Endothelial cell of umbilical vein (primary cell): ENCODE results near the gene TTC33. TPM values are rescaled to one million over a fixed set of nuclear protein-coding genes. Genes with fewer than 3 reads are reported as not detected.

Source experiments
- BruUV-seq: library from RNA; stranded (reverse); fragments of 400-500 nt; replicated peaks from 2 replicates; lab custom pipeline; 2021; lab: Mats Ljungman, UMichigan
- CTCF ChIA-PET: fragments of 300-600, 350-600 bp; sonication (Branson Sonifier 250); formaldehyde crosslinking; loops from one replicate; lab custom pipeline; 2021; ENCODE audit warnings: antibody characterized with exemption, inconsistent platforms; lab: Charles Lee
- POLR2A ChIA-PET: fragments of 300-600, 350-600 bp; sonication (Branson Sonifier 250); formaldehyde crosslinking; loops from one replicate; lab custom pipeline; 2021; ENCODE audit warnings: antibody characterized with exemption, inconsistent platforms; lab: Charles Lee
- DNase-seq: peaks from one replicate; pipeline ENCODE4 v3.0.0-alpha.2; 2011; ENCODE audit warnings: low read depth, low spot score
- FAIRE-seq: peaks from 2 replicates; lab custom pipeline; 2011; peaks lifted over from hg19 to GRCh38; lab: Jason Lieb, UNC
- H2AFZ ChIP-seq: 2 replicates; pipeline ENCODE4 v1.6.0; 2012; ENCODE audit warnings: low read depth, low read length, control low read depth, inconsistent platforms
- H3K27ac ChIP-seq: 2 replicates; pipeline ENCODE4 v1.5.1; 2011; ENCODE audit warnings: low read depth, mild to moderate bottlenecking, control low read depth, low read length, moderate library complexity; ENCODE audit not compliant: insufficient read depth
- H3K27me3 ChIP-seq, 2 experiments: 2 replicates each; pipeline versions ENCODE4 v1.6.0 to v1.6.1; 2011; ENCODE audit warnings: low read length in 2 of 2, mixed read lengths in 1 of 2; ENCODE audit not compliant: control insufficient read depth in 2 of 2, insufficient read depth in 2 of 2
- H3K36me3 ChIP-seq, 2 experiments: 2 replicates in 1 of 2; 3 replicates in 1 of 2; pipeline ENCODE4 v1.5.1; 2011; ENCODE audit warnings: low read length in 2 of 2, mild to moderate bottlenecking in 1 of 2, moderate library complexity in 1 of 2; ENCODE audit not compliant: control insufficient read depth in 2 of 2, insufficient read depth in 2 of 2; ENCODE audit errors: extremely low read depth in 1 of 2
- H3K4me1 ChIP-seq: 3 replicates; pipeline ENCODE4 v1.5.1; 2011; ENCODE audit warnings: mild to moderate bottlenecking, low read length; ENCODE audit not compliant: control insufficient read depth, insufficient read depth; ENCODE audit errors: extremely low read depth
- H3K4me2 ChIP-seq: 2 replicates; pipeline ENCODE4 v1.6.1; 2011; ENCODE audit warnings: low read length, control low read depth, mixed read lengths; ENCODE audit not compliant: insufficient read depth
- H3K4me3 ChIP-seq, 3 experiments: fragments of 200-600 bp in 1 of 3; sonication (generic), shearing (Covaris generic) in 1 of 3; replicated peaks in 1 of 3; 2 replicates each; pipeline ENCODE4 v1.5.1; 2011 to 2016; ENCODE audit warnings: control low read depth in 3 of 3, low read length in 3 of 3, mild to moderate bottlenecking in 2 of 3, inconsistent platforms in 1 of 3, low read depth in 1 of 3, moderate library complexity in 1 of 3; ENCODE audit not compliant: insufficient read depth in 1 of 3
- H3K79me2 ChIP-seq: 2 replicates; pipeline ENCODE4 v1.6.0; 2012; ENCODE audit warnings: low read length, inconsistent platforms; ENCODE audit not compliant: control insufficient read depth, insufficient read depth
- H3K9ac ChIP-seq: replicated peaks from 2 replicates; pipeline ENCODE3; 2011; ENCODE audit warnings: low read length, control low read depth; ENCODE audit not compliant: insufficient read depth; ENCODE audit errors: extremely low read depth
- H3K9me1 ChIP-seq: replicated peaks from 3 replicates; pipeline ENCODE4 v1.6.0; 2011; ENCODE audit warnings: mild to moderate bottlenecking, low read length; ENCODE audit not compliant: control insufficient read depth, insufficient read depth; ENCODE audit errors: extremely low read depth
- H3K9me3 ChIP-seq: replicated peaks from 2 replicates; pipeline ENCODE4 v1.5.1; 2012; ENCODE audit warnings: low read length, inconsistent platforms; ENCODE audit not compliant: control insufficient read depth, insufficient read depth
- H4K20me1 ChIP-seq: replicated peaks from 2 replicates; pipeline ENCODE3; 2011; ENCODE audit warnings: mild to moderate bottlenecking, low read length; ENCODE audit not compliant: control insufficient read depth, insufficient read depth; ENCODE audit errors: extremely low read depth
- EZH2 ChIP-seq: IDR thresholded peaks from 2 replicates; pipeline ENCODE4 v1.6.1; 2012; ENCODE audit warnings: borderline replicate concordance, low read depth, mild to moderate bottlenecking, moderate library complexity, low read length, inconsistent platforms; ENCODE audit not compliant: severe bottlenecking
- FOS ChIP-seq: IDR thresholded peaks from 2 replicates; pipeline ENCODE4 v1.6.1; 2011; ENCODE audit warnings: mild to moderate bottlenecking, low read length, moderate library complexity, borderline replicate concordance; ENCODE audit not compliant: insufficient read depth
- GATA2 ChIP-seq: IDR thresholded peaks from 2 replicates; pipeline ENCODE4 v1.7.0; 2011; ENCODE audit warnings: low read depth, mild to moderate bottlenecking, moderate library complexity, mixed read lengths, low read length; ENCODE audit not compliant: insufficient read length, insufficient read depth
- MYC ChIP-seq: IDR thresholded peaks from one replicate; pipeline ENCODE4 v1.6.1; 2011; ENCODE audit warnings: mild to moderate bottlenecking, low read depth, low read length
- POLR2AphosphoS5 ChIP-seq: IDR thresholded peaks from 2 replicates; pipeline ENCODE4 v1.6.1; 2012; ENCODE audit warnings: low read depth, mild to moderate bottlenecking, control low read depth, low read length, moderate library complexity; ENCODE audit not compliant: insufficient read depth
- dilution Hi-C: fragments of 300-500 bp; cut with MboI; formaldehyde crosslinking; loops from one replicate; pipeline ENCODE4 v1.15.0; 2019; ENCODE audit warnings: low sequenced_read_pairs; ENCODE audit not compliant: extremely low pct_ligation_motif_present
- intact Hi-C: fragments of 100-400 bp; cut with micrococcal nuclease; formaldehyde crosslinking; loops from one replicate; pipeline ENCODE4 v1.10.0; 2022
- polyA plus RNA-seq, 4 experiments: library from polyadenylated mRNA; depleted of rRNA in 3 of 4; stranded (reverse) in 3 of 4; unstranded in 1 of 4; fragments of >200 nt; gene quantifications; 2 replicates each; pipeline versions ENCODE4 v1.2.1 to v1.2.3, GENCODE V29; 2011 to 2012; ENCODE audit warnings: missing spikeins in 1 of 4
- total RNA-seq: library from RNA; stranded (reverse); gene quantifications from 2 replicates; pipeline ENCODE4 v1.2.3, GENCODE V29; 2021

The TTC33 gene
- total and polyA plus RNA-seq, 2 donors (not counting 3 experiments of a cell fraction or from before 2014, with no cell fraction given) = 2.2 to 11.7 TPM

GRCh38 chr5:40559306-40559705 is 196.5 kb downstream of the TTC33 start:
- FAIRE-seq = no peak
- H3K9me3 ChIP-seq = no peaks in the 10 kb centered on the region
- H3K9ac ChIP-seq = no peak overlapping the region
- CTCF ChIA-PET = no interaction called here
- intact Hi-C loops (loop anchor here (10.0 kb wide), 1 partner anchor 515 kb away; no protein-coding TSS in a partner anchor), dilution Hi-C loops (no loop called here)
- H3K27me3 ChIP-seq = no peaks in the 10 kb centered on the region
- no peaks in the 10 kb centered on the region for H4K20me1 ChIP-seq
- H3K4me1 ChIP-seq = peaks cover under 1% of the 10 kb centered on the region
- no peaks in the 10 kb centered on the region for H3K79me2 ChIP-seq
- POLR2A ChIA-PET = no interaction called here
- no peak overlapping the region for H3K27ac ChIP-seq
- no peak overlapping the region for H3K4me2 ChIP-seq
- H3K4me3 ChIP-seq = no peak overlapping the region
- no peaks in the 10 kb centered on the region for H3K9me1 ChIP-seq
- H2AFZ ChIP-seq = no peak overlapping the region
- no TSS peak for BruUV-seq
- H3K36me3 ChIP-seq = no peaks in the 10 kb centered on the region
- DNase-seq = no peak
- TF ChIP-seq MYC (no peak), EZH2 (no peak)

DNA sequence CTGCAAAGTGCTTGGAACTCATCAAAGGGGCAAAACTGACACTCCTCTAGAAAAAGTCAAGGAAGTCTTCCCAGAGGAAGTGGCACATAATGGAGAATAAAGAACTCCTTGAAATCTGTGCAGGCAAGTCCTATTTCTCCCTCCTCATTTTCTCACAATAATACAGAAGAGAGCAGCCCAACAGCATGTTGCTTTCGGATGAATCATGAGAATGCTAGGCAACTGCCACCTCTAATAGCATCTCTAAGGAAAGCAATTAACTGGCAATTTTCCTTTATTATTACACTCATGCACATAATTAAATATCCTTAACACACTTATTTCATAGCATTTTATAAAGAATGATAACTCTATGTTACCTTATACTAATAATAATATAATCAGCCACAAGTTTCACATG is 198.3 kb downstream of the TTC33 start:
- CTCF ChIA-PET = no interaction called here
- H3K79me2 ChIP-seq = no peaks in the 10 kb centered on the region
- DNase-seq (no peak), FAIRE-seq (no peak)
- H4K20me1 ChIP-seq = no peaks in the 10 kb centered on the region
- no peaks in the 10 kb centered on the region for H3K9me1 ChIP-seq
- no peak overlapping the region for H3K4me2 ChIP-seq
- POLR2A ChIA-PET = no interaction called here
- H3K4me3 ChIP-seq = no peak overlapping the region
- dilution Hi-C loops = no loop called here
- no peak for TF ChIP-seq FOS
- no peak for TF ChIP-seq GATA2
- TF ChIP-seq MYC = no peak
- no peak for TF ChIP-seq POLR2AphosphoS5
- H3K4me1 ChIP-seq = peaks cover 11% of the 10 kb centered on the region
- H3K27me3 ChIP-seq = no peaks in the 10 kb centered on the region
- intact Hi-C loops = loop anchor here (10.0 kb wide), 1 partner anchor 513 kb away; no protein-coding TSS in a partner anchor
- BruUV-seq = no TSS peak
- H3K36me3 ChIP-seq = no peaks in the 10 kb centered on the region
- no peak overlapping the region for H3K9ac ChIP-seq
- H2AFZ ChIP-seq = no peak overlapping the region
- no peak overlapping the region for H3K27ac ChIP-seq
- H3K9me3 ChIP-seq = no peaks in the 10 kb centered on the region
